ENCODE measurements around the gene GPR85. TPM values are rescaled to one million over a fixed set of nuclear protein-coding genes. Genes with fewer than 3 reads are reported as not detected.

The GPR85 gene
- total RNA-seq, 4 donors from 2014 or later: 0.16 to 0.27 TPM; not detected in 2

DNA sequence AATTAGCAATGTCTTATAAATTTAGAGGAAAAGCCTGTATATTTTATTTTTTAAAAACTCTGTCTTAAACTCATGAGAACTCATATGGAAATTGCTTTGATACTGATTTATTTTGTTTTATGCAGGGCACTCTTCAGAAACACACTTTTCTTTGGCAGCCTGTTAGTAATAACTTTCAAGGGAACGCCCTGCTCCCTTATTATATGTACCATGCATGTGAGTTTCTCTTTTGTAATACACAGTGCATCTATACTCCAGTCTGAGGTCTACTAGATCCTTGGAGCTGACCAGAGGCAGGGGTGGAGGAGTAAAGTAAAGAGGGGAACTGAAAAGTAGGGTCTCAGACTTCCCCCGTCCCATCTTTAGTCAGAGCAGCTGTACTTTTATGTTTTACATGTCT, 40.2 kb downstream of the GPR85 start:
- H3K27ac ChIP-seq: no peak overlapping the region
- 34 to 50% methylated on average over 1 to 2 of the region's 2 CpGs for WGBS, 2 donors (ENCODE audit: low coverage in 1 of 2)
- TF ChIP-seq, protein P1, sequence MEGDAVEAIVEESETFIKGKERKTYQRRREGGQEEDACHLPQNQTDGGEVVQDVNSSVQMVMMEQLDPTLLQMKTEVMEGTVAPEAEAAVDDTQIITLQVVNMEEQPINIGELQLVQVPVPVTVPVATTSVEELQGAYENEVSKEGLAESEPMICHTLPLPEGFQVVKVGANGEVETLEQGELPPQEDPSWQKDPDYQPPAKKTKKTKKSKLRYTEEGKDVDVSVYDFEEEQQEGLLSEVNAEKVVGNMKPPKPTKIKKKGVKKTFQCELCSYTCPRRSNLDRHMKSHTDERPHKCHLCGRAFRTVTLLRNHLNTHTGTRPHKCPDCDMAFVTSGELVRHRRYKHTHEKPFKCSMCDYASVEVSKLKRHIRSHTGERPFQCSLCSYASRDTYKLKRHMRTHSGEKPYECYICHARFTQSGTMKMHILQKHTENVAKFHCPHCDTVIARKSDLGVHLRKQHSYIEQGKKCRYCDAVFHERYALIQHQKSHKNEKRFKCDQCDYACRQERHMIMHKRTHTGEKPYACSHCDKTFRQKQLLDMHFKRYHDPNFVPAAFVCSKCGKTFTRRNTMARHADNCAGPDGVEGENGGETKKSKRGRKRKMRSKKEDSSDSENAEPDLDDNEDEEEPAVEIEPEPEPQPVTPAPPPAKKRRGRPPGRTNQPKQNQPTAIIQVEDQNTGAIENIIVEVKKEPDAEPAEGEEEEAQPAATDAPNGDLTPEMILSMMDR (IDR thresholded peaks at IDR 0.05): no peak
- no peak for TF ChIP-seq POLR2AphosphoS5 (IDR thresholded peaks at IDR 0.05)
- no peak for TF ChIP-seq EP300 (IDR thresholded peaks at IDR 0.05; ENCODE audit: low read depth)
- TF ChIP-seq POLR2A (IDR thresholded peaks at IDR 0.05): no peak
- no peaks in the 10 kb centered on the region for H3K27me3 ChIP-seq
- in situ Hi-C loops (cut with MboI; ENCODE audit: low pct_ligation_motif_present in 1 of 4, low pct_unique_long_range_greater_than_20kb in 1 of 4, low sequenced_read_pairs in 3 of 4) (no loop called here), intact Hi-C loops (cut with DNase I; ENCODE audit: low total_unique reads) (no loop called here)
- H3K4me3 ChIP-seq: no peak overlapping the region
- no peak for DNase-seq
- no peaks in the 10 kb centered on the region for H3K9me3 ChIP-seq
- H3K4me1 ChIP-seq: no peaks in the 10 kb centered on the region
- H3K36me3 ChIP-seq: no peaks in the 10 kb centered on the region

DNA sequence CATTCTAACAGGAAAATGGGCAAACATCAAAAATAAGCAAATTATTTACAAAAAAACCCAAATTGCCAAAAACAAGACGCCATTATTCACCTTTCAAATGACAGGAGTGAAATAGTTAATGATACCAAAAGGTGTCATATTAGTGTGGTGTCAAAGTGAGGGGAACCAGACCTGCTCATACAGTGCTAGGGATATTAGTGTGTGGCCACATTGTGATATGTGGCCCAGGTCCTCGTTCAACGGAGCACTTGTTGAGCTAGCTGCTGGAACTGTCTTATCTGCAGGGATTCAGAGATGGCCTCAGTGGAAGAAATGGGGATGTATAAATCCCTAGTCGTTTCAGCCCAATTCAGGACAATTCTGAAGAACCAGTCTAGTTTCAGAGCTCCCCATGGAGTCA, 41.2 kb downstream of the GPR85 start:
- TF ChIP-seq, protein P1 (IDR thresholded peaks at IDR 0.05): no peak
- TF ChIP-seq POLR2AphosphoS5 (IDR thresholded peaks at IDR 0.05) (no peak), POLR2A (IDR thresholded peaks at IDR 0.05) (no peak), EP300 (IDR thresholded peaks at IDR 0.05; ENCODE audit: low read depth) (no peak)
- H3K4me3 ChIP-seq: no peak overlapping the region
- WGBS, 2 donors (ENCODE audit: low coverage in 1 of 2): 25 to 44% methylated on average over 4 of the region's 4 CpGs
- H3K27me3 ChIP-seq: no peaks in the 10 kb centered on the region
- intact Hi-C loops (cut with DNase I; ENCODE audit: low total_unique reads) (no loop called here), in situ Hi-C loops (cut with MboI; ENCODE audit: low pct_ligation_motif_present in 1 of 4, low pct_unique_long_range_greater_than_20kb in 1 of 4, low sequenced_read_pairs in 3 of 4) (no loop called here)
- no peak overlapping the region for H3K27ac ChIP-seq
- no peaks in the 10 kb centered on the region for H3K9me3 ChIP-seq
- H3K36me3 ChIP-seq: no peaks in the 10 kb centered on the region
- H3K4me1 ChIP-seq: no peaks in the 10 kb centered on the region
- DNase-seq: no peak

DNA sequence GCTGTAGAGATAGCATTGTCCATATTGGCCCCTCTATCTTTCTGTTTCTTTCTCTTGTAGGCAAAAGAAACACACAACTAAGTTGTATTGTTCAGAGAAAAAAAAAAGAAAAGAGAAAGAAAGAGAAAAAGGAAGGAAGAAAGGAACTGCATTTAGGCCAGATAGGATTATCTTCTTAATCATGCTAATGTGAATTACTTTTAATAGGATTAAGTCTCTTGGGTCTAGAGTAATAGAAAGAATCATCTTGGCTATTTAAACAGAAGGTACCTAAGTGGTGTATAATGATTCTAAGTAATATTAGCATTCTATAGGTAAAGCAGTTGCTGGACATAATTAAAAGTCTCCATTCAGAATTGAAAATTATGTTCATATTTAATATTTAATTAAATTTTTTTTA, 42.2 kb downstream of the GPR85 start:
- H3K36me3 ChIP-seq: no peaks in the 10 kb centered on the region
- H3K4me3 ChIP-seq: no peak overlapping the region
- in situ Hi-C loops (cut with MboI; ENCODE audit: low pct_ligation_motif_present in 1 of 4, low pct_unique_long_range_greater_than_20kb in 1 of 4, low sequenced_read_pairs in 3 of 4): no loop called here
- no peaks in the 10 kb centered on the region for H3K27me3 ChIP-seq
- no peaks in the 10 kb centered on the region for H3K9me3 ChIP-seq
- H3K27ac ChIP-seq: no peak overlapping the region
- no peak for TF ChIP-seq EP300 (IDR thresholded peaks at IDR 0.05; ENCODE audit: low read depth)
- no peak for TF ChIP-seq POLR2A (IDR thresholded peaks at IDR 0.05)
- no peak for TF ChIP-seq POLR2AphosphoS5 (IDR thresholded peaks at IDR 0.05)
- TF ChIP-seq, protein P1 (IDR thresholded peaks at IDR 0.05): no peak
- no peak for DNase-seq
- H3K4me1 ChIP-seq: no peaks in the 10 kb centered on the region
- intact Hi-C loops (cut with DNase I; ENCODE audit: low total_unique reads): no loop called here

DNA sequence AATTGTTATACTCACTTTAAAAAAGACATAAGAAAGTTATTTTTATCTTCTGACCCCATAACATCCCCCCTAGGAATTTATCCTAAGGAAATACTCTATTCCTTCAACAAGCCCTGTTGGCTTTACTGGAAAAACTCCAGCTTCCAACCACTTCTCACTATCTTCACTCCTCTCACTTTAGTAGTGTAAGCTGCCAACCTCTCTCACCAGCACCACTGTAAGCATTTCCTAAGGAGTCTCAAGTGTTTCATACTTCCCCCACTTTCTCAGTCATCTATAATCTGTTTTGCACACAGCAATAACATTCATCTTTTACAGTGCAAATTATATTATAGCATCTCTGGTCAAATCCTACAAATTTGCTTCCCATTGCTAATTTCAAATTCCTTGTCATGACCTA, 45.8 kb downstream of the GPR85 start:
- Histone ChIP-seq H3K9me3 (no peaks in the 10 kb centered on the region), H3K4me3 (no peak overlapping the region), H3K4me1 (no peaks in the 10 kb centered on the region), H3K27me3 (no peaks in the 10 kb centered on the region), H3K36me3 (no peaks in the 10 kb centered on the region), H3K27ac (no peak overlapping the region)
- TF ChIP-seq EP300 (IDR thresholded peaks at IDR 0.05; ENCODE audit: low read depth) (no peak), POLR2A (IDR thresholded peaks at IDR 0.05) (no peak), POLR2AphosphoS5 (IDR thresholded peaks at IDR 0.05) (no peak)
- TF ChIP-seq, protein P1 (IDR thresholded peaks at IDR 0.05): no peak
- in situ Hi-C loops (cut with MboI; ENCODE audit: low pct_ligation_motif_present in 1 of 4, low pct_unique_long_range_greater_than_20kb in 1 of 4, low sequenced_read_pairs in 3 of 4) (no loop called here), intact Hi-C loops (cut with DNase I; ENCODE audit: low total_unique reads) (no loop called here)
- no peak for DNase-seq

All from transverse colon (tissue), 4 donors.